HG02970 (cell line): Measurements from ENCODE around the gene SPRR1A.

ENCODE experiments used
- ATAC-seq: cut with Tn5 transposase; IDR thresholded peaks from one replicate; pipeline ENCODE4 v1.9.1; 2021; ENCODE audit warnings: mild to moderate bottlenecking, moderate library complexity, moderate number of reproducible peaks; ENCODE audit not compliant: unreplicated experiment, low FRiP score

Gene SPRR1A

GRCh38 chr1:152983743-152984142 lies at the start of gene SPRR1A:
SPRR1A (plus strand) TSS chr1:152984081; CDS start chr1:152985231, 1,150 bp downstream.
- ATAC-seq, result no peak

- no peak for ATAC-seq
Observed at GRCh38 chr1:152940614-152941013, 43.3 kb upstream of the SPRR1A start.

- ATAC-seq, result no peak
Observed at GRCh38 chr1:152941037-152941711, 42.7 kb upstream of the SPRR1A start.

GRCh38 chr1:152942161-152942560 lies 41.7 kb upstream of the SPRR1A start:
- no peak for ATAC-seq

- ATAC-seq, result no peak
Observed at GRCh38 chr1:152946248-152946647, 37.6 kb upstream of the SPRR1A start.

GRCh38 chr1:152946651-152947256 lies 37.1 kb upstream of the SPRR1A start, which contains the start of gene SPRR5:
SPRR5 (plus strand) TSS chr1:152947206; CDS start chr1:152948555, 1,349 bp downstream.
- ATAC-seq, result no peak

- ATAC-seq, result no peak
Observed at GRCh38 chr1:152951711-152952110, 32.2 kb upstream of the SPRR1A start.

- no peak for ATAC-seq
Observed at GRCh38 chr1:152953761-152954160, 30.1 kb upstream of the SPRR1A start.

GRCh38 chr1:152954436-152954835 lies 29.4 kb upstream of the SPRR1A start:
- ATAC-seq, result no peak

- no peak for ATAC-seq
Observed at GRCh38 chr1:152957561-152957960, 26.3 kb upstream of the SPRR1A start.

GRCh38 chr1:152959273-152959672 lies 24.6 kb upstream of the SPRR1A start:
- no peak for ATAC-seq

- no peak for ATAC-seq
Observed at GRCh38 chr1:152959801-152960451, 24.0 kb upstream of the SPRR1A start.

- no peak for ATAC-seq
Observed at GRCh38 chr1:152960452-152961044, 23.3 kb upstream of the SPRR1A start.

- no peak for ATAC-seq
Observed at GRCh38 chr1:152961226-152961891, 22.5 kb upstream of the SPRR1A start.

GRCh38 chr1:152962876-152963415 lies 20.9 kb upstream of the SPRR1A start:
- no peak for ATAC-seq

- ATAC-seq, result no peak
Observed at GRCh38 chr1:152964536-152964935, 19.3 kb upstream of the SPRR1A start.

- ATAC-seq, result no peak
Observed at GRCh38 chr1:152965853-152966252, 18.0 kb upstream of the SPRR1A start.

- ATAC-seq, result no peak
Observed at GRCh38 chr1:152967201-152967600, 16.7 kb upstream of the SPRR1A start.

GRCh38 chr1:152968248-152968647 lies 15.6 kb upstream of the SPRR1A start:
- ATAC-seq, result peak; percentile 67

- no peak for ATAC-seq
Observed at GRCh38 chr1:152969036-152969435, 14.8 kb upstream of the SPRR1A start.
